HG02943 (cell line): ENCODE data around the gene DCTN4.
A peak's percentile ranks its signal among the peaks of the same experiment; 100 is the strongest.
"Not testable (repeated sequence)": the region's sequence is repeated elsewhere in the genome, so short reads cannot be mapped to it uniquely, and the experiment has no call there.

Experiments
- ATAC-seq: cut with Tn5 transposase; IDR thresholded peaks from one replicate; pipeline ENCODE4 v1.9.1; 2021; ENCODE audit warnings: mild to moderate bottlenecking, low read depth, moderate library complexity; ENCODE audit not compliant: unreplicated experiment

Gene DCTN4

GRCh38 chr5:150778517-150779396, 19.9 kb upstream of the DCTN4 start, which contains the start of gene SMIM3:
TSS of gene SMIM3 (plus strand) at chr5:150778757. CDS start at chr5:150795441, 16,684 bp downstream.
- ATAC-seq = no peak

DNA sequence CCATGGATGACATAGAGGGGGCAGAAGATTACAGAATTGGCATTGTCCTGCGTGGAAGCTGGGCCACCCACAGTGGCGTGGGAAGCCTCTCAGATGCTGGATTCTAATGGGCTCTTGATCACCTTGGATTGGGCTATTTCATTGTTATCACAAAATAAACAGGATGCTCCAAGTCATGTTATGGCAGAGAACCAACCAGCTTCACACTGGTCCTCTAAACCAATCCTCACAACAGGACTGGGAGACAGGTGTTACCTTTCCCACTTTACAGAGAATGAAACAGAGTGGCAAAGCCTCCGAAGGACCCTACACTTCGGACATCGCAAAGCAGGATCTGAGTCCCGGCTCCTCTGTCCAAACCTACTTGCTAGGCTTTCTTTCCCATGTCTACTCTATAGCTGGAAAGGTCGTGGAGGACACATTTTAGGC, 19.3 kb upstream of the DCTN4 start:
- no peak for ATAC-seq

DNA sequence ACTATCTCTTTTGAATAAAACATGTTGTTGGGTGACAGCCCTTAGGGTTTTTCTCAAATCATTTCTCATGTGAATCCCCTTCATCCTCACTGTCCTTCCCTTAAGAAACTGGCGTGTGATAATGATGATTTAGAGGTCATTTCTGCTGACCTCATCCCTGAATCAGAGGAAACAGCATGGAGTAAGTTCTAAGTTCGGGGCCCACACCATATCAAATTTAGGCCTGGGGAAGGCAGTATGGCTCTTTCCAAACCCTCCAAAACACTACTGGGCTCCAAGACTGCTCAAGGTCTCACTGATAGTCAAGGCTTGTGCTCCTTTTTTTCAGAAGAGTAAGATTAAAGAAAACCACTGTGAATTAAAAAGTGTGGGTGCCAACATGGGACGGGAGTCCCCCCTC, 18.9 kb upstream of the DCTN4 start:
- ATAC-seq = no peak

DNA sequence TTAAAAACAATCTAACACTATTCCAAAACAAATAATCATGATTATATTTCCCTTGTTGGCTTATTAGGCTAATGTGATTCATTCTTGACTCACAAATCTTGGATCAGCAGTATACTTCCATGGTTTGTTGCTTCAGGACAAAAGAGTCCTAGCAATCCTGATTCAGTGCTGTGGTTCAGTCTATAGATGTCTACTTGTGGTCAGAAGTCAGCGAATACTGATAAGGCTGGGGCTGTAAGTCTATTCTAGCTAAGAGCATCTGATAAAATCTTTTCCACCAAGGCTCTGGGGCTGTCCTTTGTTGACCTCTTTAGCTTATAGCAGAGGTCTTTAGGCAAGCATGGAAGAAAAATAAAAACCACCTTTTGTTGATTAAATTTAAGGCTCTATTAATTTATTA, 15.3 kb upstream of the DCTN4 start:
- no peak for ATAC-seq

DNA sequence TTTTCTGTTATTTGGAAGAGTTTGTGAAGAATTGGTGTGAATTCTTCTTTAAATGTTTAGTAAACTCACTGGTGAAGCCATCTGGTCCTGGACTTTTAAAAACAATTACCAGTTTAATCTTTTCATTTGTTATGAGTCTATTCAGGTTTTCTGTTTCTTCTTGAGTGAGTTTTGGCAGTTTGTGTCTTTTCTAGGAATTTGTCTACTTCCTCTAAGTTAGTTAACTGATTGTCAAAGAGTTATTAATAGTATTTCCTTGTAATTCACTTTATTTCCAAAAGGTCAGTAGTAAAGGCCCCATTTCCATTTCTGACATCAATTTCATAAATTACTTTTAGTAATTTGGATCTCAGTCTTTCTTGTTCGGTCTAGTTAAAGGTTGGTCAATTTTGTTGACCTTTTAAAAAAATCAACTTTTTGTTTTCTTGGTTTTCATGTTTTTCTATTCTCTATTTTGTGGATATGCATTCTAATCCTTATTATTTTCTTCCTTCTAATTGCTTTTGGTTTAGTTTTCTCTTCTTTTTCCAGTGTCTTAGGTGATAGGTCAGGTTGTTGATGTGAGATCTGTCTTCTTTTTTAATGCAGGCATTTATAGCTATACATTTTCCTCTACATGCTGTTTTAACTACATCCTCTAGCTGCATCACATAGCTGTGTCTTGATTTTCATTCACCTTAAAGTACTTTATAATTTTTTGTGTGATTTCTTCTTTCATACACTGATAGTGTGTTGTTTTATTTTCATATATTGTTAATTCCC, 12.4 kb upstream of the DCTN4 start:
- no peak for ATAC-seq

DNA sequence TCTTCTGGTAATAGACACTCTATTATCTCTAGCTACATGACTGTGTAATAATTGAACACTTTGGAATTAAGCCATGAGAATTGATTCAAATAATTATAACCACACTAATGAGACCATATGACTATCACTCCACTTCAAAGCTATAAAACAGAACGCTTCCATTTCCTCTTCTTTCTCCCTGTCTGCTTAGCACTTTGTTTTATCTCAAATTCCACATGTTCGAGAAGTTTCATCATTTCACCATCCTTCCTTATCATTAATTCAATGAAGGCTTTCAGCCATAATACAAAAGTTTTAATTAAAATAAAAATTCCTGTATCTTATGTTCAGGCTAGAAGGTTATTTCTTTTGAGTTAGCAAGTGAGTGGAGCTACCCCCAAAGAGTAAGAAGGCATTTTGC, 7.4 kb upstream of the DCTN4 start:
- ATAC-seq = no peak

DNA sequence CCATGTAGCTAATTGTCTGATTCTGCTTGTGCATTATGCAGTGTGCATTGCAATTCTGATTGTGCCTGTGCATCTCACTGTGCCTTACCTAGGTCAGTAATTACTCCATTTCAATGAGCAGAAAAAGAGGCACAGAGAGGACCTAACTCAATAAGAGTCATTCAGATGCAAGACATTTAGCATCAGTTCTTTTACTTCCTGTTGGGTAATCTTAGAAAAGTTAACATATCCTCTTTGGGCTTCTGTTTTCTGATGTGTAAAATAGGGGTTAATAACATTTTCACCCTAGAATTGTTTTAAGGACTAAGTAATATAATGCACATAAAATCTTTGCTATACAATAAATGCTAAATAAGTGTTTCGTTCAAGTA, 7.0 kb upstream of the DCTN4 start:
- no peak for ATAC-seq

DNA sequence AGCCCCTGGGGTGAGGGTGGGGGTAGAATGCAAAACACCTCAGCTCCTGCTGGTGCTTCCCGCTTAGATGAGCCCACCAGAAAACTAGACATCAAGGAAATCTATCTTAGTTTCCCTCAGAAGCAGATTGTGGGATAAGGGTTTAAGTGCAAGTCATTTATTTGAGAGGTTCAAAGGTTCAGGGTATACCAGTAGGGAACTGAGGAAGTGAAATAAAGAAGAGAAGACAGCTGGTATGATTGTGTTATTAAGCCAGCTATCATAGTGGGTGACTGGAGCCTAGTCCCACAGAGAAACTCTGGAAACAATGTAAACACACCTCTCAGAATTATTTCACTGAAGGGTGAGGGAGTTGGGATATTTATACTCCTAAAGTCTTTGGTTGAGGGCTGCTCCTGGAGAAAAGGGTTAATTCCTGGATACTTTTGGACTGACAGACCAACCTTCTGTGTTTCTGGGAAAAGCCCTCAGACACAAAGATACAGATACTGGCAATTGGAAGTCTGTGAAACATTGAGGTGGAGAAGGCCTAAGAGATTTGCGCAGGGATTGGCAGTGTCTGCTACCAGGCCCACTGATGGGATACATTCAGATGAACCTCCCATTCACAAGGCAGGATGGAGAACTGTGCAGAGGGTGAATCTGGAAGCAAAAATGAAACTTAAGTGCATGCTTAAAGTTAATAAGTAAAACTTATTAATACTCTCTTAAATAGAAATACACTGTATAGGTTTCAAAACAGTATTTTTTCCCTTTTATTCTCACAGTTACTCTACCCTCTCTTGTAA, 6.4 kb upstream of the DCTN4 start:
- ATAC-seq = no peak

DNA sequence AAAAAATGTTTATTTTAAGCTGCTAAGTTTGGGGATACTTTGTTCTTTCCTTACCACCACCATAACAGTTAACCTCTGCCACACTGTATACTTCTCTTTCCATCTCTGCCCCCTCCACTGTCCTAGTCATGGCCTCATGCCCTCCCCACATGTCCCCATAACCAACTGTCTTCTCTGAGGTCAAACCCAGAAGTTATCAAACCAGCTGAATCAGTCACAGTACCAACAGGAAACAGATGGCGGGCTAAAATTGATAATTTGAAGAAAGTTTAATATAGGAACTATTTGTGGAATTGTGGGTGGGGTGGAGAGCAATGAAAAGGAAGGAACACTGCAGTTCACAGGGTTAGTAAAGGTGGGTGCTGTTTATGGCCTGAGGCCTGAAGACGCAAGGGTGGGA, 5.7 kb upstream of the DCTN4 start:
- no peak for ATAC-seq

- ATAC-seq = no peak
These were observed 4.4 kb upstream of the DCTN4 start for GRCh38 chr5:150763023-150763769.

GRCh38 chr5:150762211-150762610, 3.4 kb upstream of the DCTN4 start:
- no peak for ATAC-seq

- ATAC-seq = no peak
These were observed 442 bp upstream of the DCTN4 start for GRCh38 chr5:150759334-150759583.

GRCh38 chr5:150758203-150758530, 650 bp downstream of the DCTN4 start:
- ATAC-seq = peak; percentile 17

- ATAC-seq = no peak
These were observed 1.6 kb downstream of the DCTN4 start for GRCh38 chr5:150757087-150757649.

- no peak for ATAC-seq
These were observed 5.0 kb downstream of the DCTN4 start for GRCh38 chr5:150753863-150754262.

- ATAC-seq = no peak
These were observed 5.4 kb downstream of the DCTN4 start for GRCh38 chr5:150753463-150753862.

- no peak for ATAC-seq
These were observed 7.5 kb downstream of the DCTN4 start for GRCh38 chr5:150751096-150751891.

GRCh38 chr5:150750469-150750868, 8.3 kb downstream of the DCTN4 start:
- no peak for ATAC-seq

DNA sequence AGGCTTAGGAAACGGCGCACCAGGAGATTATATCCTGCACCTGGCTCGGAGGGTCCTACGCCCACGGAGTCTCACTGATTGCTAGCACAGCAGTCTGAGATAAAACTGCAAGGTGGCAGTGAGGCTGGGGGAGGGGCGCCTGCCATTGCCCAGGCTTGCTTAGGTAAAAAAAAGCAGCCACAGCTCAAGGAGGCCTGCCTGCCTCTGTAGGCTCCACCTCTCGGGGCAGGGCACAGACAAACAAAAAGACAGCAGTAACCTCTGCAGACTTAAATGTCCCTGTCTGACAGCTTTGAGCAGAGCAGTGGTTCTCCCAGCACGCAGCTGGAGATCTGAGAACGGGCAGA, 15.7 kb downstream of the DCTN4 start:
- ATAC-seq = not testable (repeated sequence)
